GM18505 (cell line): ENCODE results near the gene AGER.

Experiments used
- ATAC-seq: cut with Tn5 transposase; IDR thresholded peaks from one replicate; pipeline ENCODE4 v1.9.1; 2021; ENCODE audit not compliant: unreplicated experiment
- POLR2A ChIP-seq: IDR thresholded peaks from 4 replicates; pipeline ENCODE4 v1.6.1; 2011; ENCODE audit warnings: borderline replicate concordance; ENCODE audit not compliant: insufficient read depth, insufficient read length; ENCODE audit errors: extremely low read depth

AGER gene

DNA sequence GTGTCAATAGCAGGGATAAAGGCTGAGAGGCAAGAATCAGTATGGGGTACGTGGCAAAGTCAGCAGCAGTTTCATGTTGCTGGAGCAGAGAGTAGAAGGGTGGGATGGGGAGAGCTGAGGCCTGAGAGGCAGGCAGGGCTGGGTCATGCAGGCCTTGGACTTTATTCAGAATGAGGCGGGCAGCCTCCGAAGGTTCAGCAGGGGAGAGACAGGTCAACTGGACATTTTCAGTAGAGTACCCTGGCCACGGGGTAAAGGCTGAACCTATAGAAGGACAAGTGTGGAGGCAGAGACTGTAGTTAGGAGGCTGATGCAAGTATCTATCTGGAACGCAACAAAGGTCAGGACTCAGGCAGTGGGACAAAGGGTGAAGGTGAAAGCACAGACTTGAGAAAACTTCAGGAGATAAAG is 26.1 kb upstream of the AGER start:
- ATAC-seq, result no peak
- no peak for TF ChIP-seq POLR2A

- no peak for TF ChIP-seq POLR2A
Observed at GRCh38 chr6:32208996-32209395, 24.9 kb upstream of the AGER start.

GRCh38 chr6:32204268-32204715 is 20.2 kb upstream of the AGER start:
- no peak for ATAC-seq
- TF ChIP-seq POLR2A, result no peak

More at GRCh38 chr6:32208996-32209395, 24.9 kb upstream of the AGER start:
- ATAC-seq, result no peak

- TF ChIP-seq POLR2A, result no peak
- no peak for ATAC-seq
Observed at GRCh38 chr6:32203426-32204267, 19.6 kb upstream of the AGER start.

DNA sequence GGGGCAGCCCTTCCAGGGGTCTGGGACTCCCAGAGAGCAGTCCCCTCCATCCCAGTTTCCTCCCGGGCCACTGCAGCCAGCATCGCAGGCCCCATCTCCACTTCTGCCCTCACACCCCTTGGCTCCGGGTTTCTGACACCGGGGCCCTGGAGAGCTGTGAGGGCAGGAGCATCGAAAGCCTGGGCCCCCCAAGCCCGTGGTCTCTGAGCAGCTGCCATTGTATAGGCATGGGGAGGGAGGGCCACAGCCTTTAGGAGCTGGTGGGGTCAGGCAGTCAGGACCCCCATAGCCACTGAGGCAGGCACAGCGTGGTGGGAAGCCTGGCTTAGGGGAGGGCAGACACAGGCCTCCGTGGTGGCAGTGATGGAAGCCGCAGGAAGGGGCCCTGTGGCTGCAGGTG is 18.1 kb upstream of the AGER start:
- no peak for ATAC-seq
- no peak for TF ChIP-seq POLR2A

GRCh38 chr6:32200711-32201475 is 16.8 kb upstream of the AGER start:
- TF ChIP-seq POLR2A, result no peak
- no peak for ATAC-seq

DNA sequence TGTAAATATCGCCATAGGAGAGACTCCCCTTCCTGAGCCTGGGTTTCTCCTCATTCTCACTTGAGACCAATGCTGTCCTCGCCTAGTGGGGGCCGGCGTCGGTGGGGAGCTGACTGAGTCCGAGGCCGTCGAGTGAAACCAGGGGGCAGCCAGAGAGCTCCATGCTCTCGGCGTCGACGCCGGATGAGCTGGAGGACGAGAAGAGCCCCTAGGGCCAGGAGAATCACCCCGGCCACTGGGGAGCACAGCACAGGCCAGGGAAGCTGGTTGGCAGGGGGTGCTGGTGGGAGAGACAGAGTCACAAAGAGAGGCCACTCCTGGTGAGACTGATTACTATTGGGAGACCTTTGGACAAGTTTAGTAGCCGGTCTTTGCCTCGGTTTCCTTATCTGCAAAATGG is 14.8 kb upstream of the AGER start:
- ATAC-seq, result no peak
- TF ChIP-seq POLR2A, result no peak

- no peak for TF ChIP-seq POLR2A
- no peak for ATAC-seq
Observed at GRCh38 chr6:32198345-32198696, 14.3 kb upstream of the AGER start.

GRCh38 chr6:32196682-32197616 is 12.9 kb upstream of the AGER start:
- TF ChIP-seq POLR2A, result no peak
- no peak for ATAC-seq

DNA sequence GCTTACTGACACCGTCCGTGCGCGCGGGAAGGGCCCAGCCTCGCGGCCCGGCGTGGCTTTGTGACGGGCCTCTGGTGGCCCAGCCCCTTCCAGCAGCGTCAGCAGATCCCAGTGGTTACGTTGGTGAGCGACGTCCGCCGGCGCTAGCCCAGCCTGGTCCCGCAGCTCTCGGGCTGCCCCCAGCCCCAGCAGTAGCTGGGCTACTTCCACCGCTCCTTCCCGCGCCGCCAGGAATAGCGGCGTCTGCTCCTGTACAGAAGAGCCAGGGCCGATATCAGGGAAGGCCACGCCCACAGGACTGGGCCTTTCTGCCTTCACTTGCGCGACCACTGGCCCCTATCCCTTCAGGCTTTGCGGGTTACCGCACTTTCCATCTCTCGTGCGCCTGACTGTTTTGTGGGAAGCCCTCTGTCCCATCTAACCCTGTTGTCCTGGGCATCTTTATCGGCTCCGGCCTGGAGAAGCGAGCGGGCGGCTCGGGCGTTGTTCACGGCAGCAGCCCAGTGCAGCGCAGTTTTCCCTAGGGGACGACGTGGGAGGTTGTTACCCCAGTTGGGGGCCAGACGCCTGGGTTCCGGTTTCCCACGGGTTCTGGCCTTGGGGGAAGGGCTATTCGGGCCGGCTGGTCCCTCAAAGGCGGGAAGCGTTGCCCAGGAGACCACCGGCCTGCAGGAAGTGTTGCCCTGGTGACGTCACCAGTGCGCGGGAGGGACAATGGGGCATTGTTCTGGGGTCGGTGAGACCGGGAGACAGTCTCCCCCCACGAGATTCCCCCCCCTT is 12.0 kb upstream of the AGER start:
- peak; percentile 79 for ATAC-seq
- TF ChIP-seq POLR2A, result peak; percentile 88

- TF ChIP-seq POLR2A, result no peak
- peak; percentile 65 for ATAC-seq
Observed at GRCh38 chr6:32195652-32195901, 11.5 kb upstream of the AGER start.

DNA sequence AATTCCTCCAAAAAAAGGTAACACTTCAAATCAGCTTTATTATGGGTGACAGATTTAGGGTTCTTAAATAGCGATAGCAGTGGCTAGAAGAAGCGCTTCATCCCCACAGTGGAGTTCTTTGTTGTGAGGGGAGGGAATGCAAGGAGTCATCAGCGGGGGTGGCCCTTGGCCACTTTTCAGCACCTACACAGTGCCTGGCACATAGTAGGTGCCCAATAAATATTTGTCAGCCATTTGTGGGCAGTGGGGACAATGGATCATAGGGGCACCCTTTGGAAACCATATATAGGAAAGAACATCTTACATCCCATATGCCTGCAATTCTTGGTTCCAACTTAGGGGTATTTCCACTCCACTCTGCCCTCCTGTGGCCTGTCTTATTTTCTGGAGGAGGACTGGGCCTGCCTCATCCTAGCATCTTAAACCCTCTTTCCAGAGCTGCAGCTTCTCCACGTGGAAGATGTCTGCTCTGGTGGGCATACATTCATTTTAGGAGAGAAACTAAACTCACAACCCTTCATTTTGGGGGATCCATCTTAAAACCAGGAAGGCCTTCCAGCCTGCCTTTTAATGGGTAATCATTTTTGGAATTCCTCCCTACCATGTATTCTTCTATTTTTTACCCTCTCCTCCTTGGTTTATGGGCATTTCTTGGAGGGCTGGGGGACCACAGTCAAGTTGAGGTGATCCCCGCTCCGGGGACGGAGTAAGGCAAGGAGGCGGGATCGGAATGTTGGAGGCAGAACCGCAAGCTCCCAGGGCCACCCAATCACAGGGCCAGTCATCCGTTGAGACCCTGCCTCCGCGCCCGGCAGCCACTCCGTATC is 11.0 kb upstream of the AGER start:
- TF ChIP-seq POLR2A, result peak; percentile 68
- no peak for ATAC-seq
